HG02938 (cell line): ENCODE results near the gene LMTK2.

Experiments used
- ATAC-seq: cut with Tn5 transposase; IDR thresholded peaks from one replicate; pipeline ENCODE4 v1.9.1; 2021; ENCODE audit warnings: mild to moderate bottlenecking, moderate library complexity; ENCODE audit not compliant: unreplicated experiment

LMTK2 gene

GRCh38 chr7:98202367-98203195, 95.9 kb downstream of the LMTK2 start:
- peak; percentile 91 for ATAC-seq

GRCh38 chr7:98203261-98203963, 96.8 kb downstream of the LMTK2 start:
- ATAC-seq: no peak

GRCh38 chr7:98203964-98204605, 97.4 kb downstream of the LMTK2 start:
- no peak for ATAC-seq

GRCh38 chr7:98204670-98205069, 98.0 kb downstream of the LMTK2 start:
- no peak for ATAC-seq

- no peak for ATAC-seq
These were observed 98.6 kb downstream of the LMTK2 start for GRCh38 chr7:98205162-98205845.

GRCh38 chr7:98206451-98207330, 100.0 kb downstream of the LMTK2 start:
- ATAC-seq: no peak

GRCh38 chr7:98209166-98209920, 102.7 kb downstream of the LMTK2 start:
- no peak for ATAC-seq

- ATAC-seq: no peak
These were observed 104.0 kb downstream of the LMTK2 start for GRCh38 chr7:98210513-98211220.

- ATAC-seq: no peak
These were observed 104.6 kb downstream of the LMTK2 start, which contains the start of gene BHLHA15 for GRCh38 chr7:98211221-98211675. TSS of gene BHLHA15 (plus strand) at chr7:98211439. CDS start at chr7:98212310, 871 bp downstream.

- no peak for ATAC-seq
These were observed 105.2 kb downstream of the LMTK2 start for GRCh38 chr7:98211676-98212531.

- no peak for ATAC-seq
These were observed 105.9 kb downstream of the LMTK2 start for GRCh38 chr7:98212532-98213041.

GRCh38 chr7:98213296-98213887, 106.7 kb downstream of the LMTK2 start:
- no peak for ATAC-seq

- ATAC-seq: no peak
These were observed 107.5 kb downstream of the LMTK2 start for GRCh38 chr7:98213888-98214810.

GRCh38 chr7:98214811-98215321, 108.2 kb downstream of the LMTK2 start:
- ATAC-seq: no peak

- no peak for ATAC-seq
These were observed 109.2 kb downstream of the LMTK2 start for GRCh38 chr7:98215561-98216495.
